Upper lobe of right lung (tissue), 1 donor: ENCODE results near the gene GAS2L2. TPM values are rescaled to one million over a fixed set of nuclear protein-coding genes. Genes with fewer than 3 reads are reported as not detected.
A peak's percentile ranks its signal among the peaks of the same experiment; 100 is the strongest.

ENCODE experiments used
- ATAC-seq: fragments of 200-7000 bp; cut with Tn5 transposase; one replicate; pipeline ENCODE4 v1.9.1; 2020; ENCODE audit warnings: mild to moderate bottlenecking, moderate library complexity
- DNase-seq: peaks from one replicate; pipeline ENCODE4 v3.0.0-alpha.2; 2020
- H3K27ac ChIP-seq: fragments of 200-600 bp; one replicate; pipeline ENCODE4 v1.8.0; 2022
- H3K27me3 ChIP-seq: fragments of 200-600 bp; one replicate; pipeline ENCODE4 v1.8.0; 2022; ENCODE audit warnings: mild to moderate bottlenecking
- H3K36me3 ChIP-seq: fragments of 200-600 bp; one replicate; pipeline ENCODE4 v1.8.0; 2022
- H3K4me1 ChIP-seq: fragments of 200-600 bp; one replicate; pipeline ENCODE4 v1.8.0; 2022
- H3K4me3 ChIP-seq: fragments of 200-600 bp; one replicate; pipeline ENCODE4 v1.8.0; 2022; ENCODE audit warnings: mild to moderate bottlenecking
- H3K9me3 ChIP-seq: fragments of 200-600 bp; one replicate; pipeline ENCODE4 v1.8.0; 2022
- CTCF ChIP-seq: fragments of 200-600 bp; IDR thresholded peaks from one replicate; pipeline ENCODE4 v1.8.0; 2022; ENCODE audit warnings: antibody characterized with exemption
- intact Hi-C: fragments of 100-400 bp; cut with DNase I; formaldehyde crosslinking; loops from one replicate; pipeline ENCODE4 v1.11.0; 2022
- total RNA-seq: library from RNA; stranded (reverse); fragmentation: NEBNext Ultra II Directional; extraction: Animal tissue kit (Norgen Biotek cat#: 25700); gene quantifications from one replicate; pipeline ENCODE4 v1.2.1, GENCODE V29; 2021
- donor health status: DM: no; HTN: yes; CAD: no; lungs with severe emphysema.

The GAS2L2 gene
- total RNA-seq, 1 donor from 2014 or later: not detected

- Histone ChIP-seq H3K4me3 (no peak overlapping the region), H3K36me3 (peaks cover 38% of the 10 kb centered on the region), H3K4me1 (peaks cover 6% of the 10 kb centered on the region), H3K27me3 (no peaks in the 10 kb centered on the region), H3K27ac (no peak overlapping the region), H3K9me3 (no peaks in the 10 kb centered on the region)
- TF ChIP-seq CTCF: no peak
- intact Hi-C loops: no loop called here
- ATAC-seq (no peak), DNase-seq (no peak)
Measured at GRCh38 chr17:35725802-35726126, 27.3 kb downstream of the GAS2L2 start.

GRCh38 chr17:35725058-35725457, 28.0 kb downstream of the GAS2L2 start:
- ATAC-seq (no peak), DNase-seq (no peak)
- Histone ChIP-seq H3K27me3 (no peaks in the 10 kb centered on the region), H3K27ac (no peak overlapping the region), H3K4me1 (peaks cover 3% of the 10 kb centered on the region), H3K36me3 (peaks cover 40% of the 10 kb centered on the region), H3K9me3 (no peaks in the 10 kb centered on the region), H3K4me3 (no peak overlapping the region)
- TF ChIP-seq CTCF: no peak
- intact Hi-C loops: no loop called here

- Histone ChIP-seq H3K27ac (no peak overlapping the region), H3K36me3 (peaks cover 52% of the 10 kb centered on the region)
Measured at GRCh38 chr17:35723735-35724134, 29.3 kb downstream of the GAS2L2 start.

GRCh38 chr17:35717475-35717874, 35.6 kb downstream of the GAS2L2 start:
- peak; percentile 23 for ATAC-seq

More at GRCh38 chr17:35723735-35724134, 29.3 kb downstream of the GAS2L2 start:
- no peak for TF ChIP-seq CTCF
- intact Hi-C loops: no loop called here
- H3K4me1 ChIP-seq: peaks cover 3% of the 10 kb centered on the region
- H3K4me3 ChIP-seq: no peak overlapping the region
- no peak for ATAC-seq
- H3K9me3 ChIP-seq: no peaks in the 10 kb centered on the region
- H3K27me3 ChIP-seq: no peaks in the 10 kb centered on the region
- DNase-seq: no peak

GRCh38 chr17:35716897-35717465, 36.1 kb downstream of the GAS2L2 start:
- Histone ChIP-seq H3K4me3 (no peak overlapping the region), H3K36me3 (peaks cover 44% of the 10 kb centered on the region), H3K9me3 (no peaks in the 10 kb centered on the region), H3K4me1 (peaks cover 26% of the 10 kb centered on the region), H3K27me3 (no peaks in the 10 kb centered on the region), H3K27ac (peak overlapping the region; percentile 72)
- DNase-seq: no peak
- peak; percentile 90 for ATAC-seq
- no peak for TF ChIP-seq CTCF
- intact Hi-C loops: no loop called here

More at GRCh38 chr17:35717475-35717874, 35.6 kb downstream of the GAS2L2 start:
- Histone ChIP-seq H3K27me3 (no peaks in the 10 kb centered on the region), H3K4me3 (no peak overlapping the region), H3K4me1 (peaks cover 26% of the 10 kb centered on the region), H3K27ac (peak overlapping the region; percentile 72), H3K9me3 (no peaks in the 10 kb centered on the region), H3K36me3 (peaks cover 39% of the 10 kb centered on the region)
- intact Hi-C loops: no loop called here
- TF ChIP-seq CTCF: no peak
- no peak for DNase-seq

GRCh38 chr17:35716173-35716572, 36.9 kb downstream of the GAS2L2 start:
- peaks cover 52% of the 10 kb centered on the region for H3K36me3 ChIP-seq
- no peak for DNase-seq
- no peak for ATAC-seq
- no peak for TF ChIP-seq CTCF
- intact Hi-C loops: no loop called here
- peak overlapping the region; percentile 72 for H3K27ac ChIP-seq
- H3K4me3 ChIP-seq: no peak overlapping the region
- no peaks in the 10 kb centered on the region for H3K27me3 ChIP-seq
- peaks cover 26% of the 10 kb centered on the region for H3K4me1 ChIP-seq
- H3K9me3 ChIP-seq: no peaks in the 10 kb centered on the region
